ENCODE data around the gene WDR93. TPM values are rescaled to one million over a fixed set of nuclear protein-coding genes. Genes with fewer than 3 reads are reported as not detected.

Gene WDR93
- total RNA-seq, 1 experiment from 2014 or later, result not detected

GRCh38 chr15:89656116-89656815, 34.3 kb upstream of the WDR93 start:
- H3K9me3 ChIP-seq (ENCODE audit: control insufficient read depth, low read depth, low read length), result no peaks in the 10 kb centered on the region
- H2BK120ac ChIP-seq (ENCODE audit: low read depth, low read length, poor library complexity, severe bottlenecking), result no peak overlapping the region
- no peak overlapping the region for H3K4ac ChIP-seq (ENCODE audit: low read depth, low read length)
- Mint-ChIP-seq H3K27ac (no peak overlapping the region), H3K4me3 (peak overlapping the region; percentile 88 to 95), H3K27me3 (ENCODE audit: low read depth) (peaks cover 36% of the 10 kb centered on the region), H3K4me1 (peaks cover 6 to 12% of the 10 kb centered on the region in 2 experiments), H3K36me3 (ENCODE audit: insufficient read depth in 1 of 3, low read depth in 3 of 3) (peaks cover 7 to 17% (median 14%) of the 10 kb centered on the region in 3 experiments), H3K9me3 (no peaks in the 10 kb centered on the region)
- H4K8ac ChIP-seq (replicated peaks; ENCODE audit: insufficient read length, low read depth, low read length), result no peak overlapping the region
- no peak overlapping the region for H3K56ac ChIP-seq (ENCODE audit: insufficient read length, low read depth, low read length)
- no peaks in the 10 kb centered on the region for H4K20me1 ChIP-seq (ENCODE audit: control insufficient read depth, insufficient read depth, insufficient read length)
- WGBS (ENCODE audit: extremely low coverage, insufficient read length, low lambda C conversion rate), result no CpG with 5 or more reads among the region's 7 CpGs
- H2BK12ac ChIP-seq (ENCODE audit: insufficient read length, low read depth, low read length), result no peak overlapping the region
- no peaks in the 10 kb centered on the region; the same call in 1 of the 2 replicates for H3K27me3 ChIP-seq (ENCODE audit: insufficient read depth, low read length)
- no peak for DNase-seq
- no peak overlapping the region for H3K18ac ChIP-seq (ENCODE audit: insufficient read length, low read depth, low read length)
- no peak overlapping the region for H3K9ac ChIP-seq (ENCODE audit: extremely low read depth, insufficient read length, low read length)
- no peak overlapping the region for H3T11ph ChIP-seq (ENCODE audit: low read length)
- H3K4me2 ChIP-seq (ENCODE audit: insufficient read depth, insufficient read length, low read length), result no peak overlapping the region
- H3K27ac ChIP-seq (ENCODE audit: insufficient read length, low read depth, low read length), result no peak overlapping the region
- H2AK5ac ChIP-seq (ENCODE audit: insufficient read length, low read length), result no peak overlapping the region
- no peak for TF ChIP-seq CTCF (conservative IDR thresholded peaks at IDR 0.05)
- H2AFZ ChIP-seq (ENCODE audit: low read length), result no peak overlapping the region
- no peak overlapping the region for H2BK20ac ChIP-seq (ENCODE audit: low read depth, low read length, poor library complexity, severe bottlenecking)
- H4K5ac ChIP-seq (ENCODE audit: insufficient read length, low read depth, low read length), result no peak overlapping the region
- H3K79me1 ChIP-seq (ENCODE audit: insufficient read depth, low read depth, low read length, poor library complexity, severe bottlenecking), result no peaks in the 10 kb centered on the region
- H3K79me2 ChIP-seq (ENCODE audit: insufficient read depth, low read length), result no peaks in the 10 kb centered on the region; the same call in 1 of the 2 replicates
- no peak overlapping the region for H4K91ac ChIP-seq (ENCODE audit: insufficient read length, low read depth, low read length)
- H2BK5ac ChIP-seq (ENCODE audit: insufficient read length, low read length), result no peak overlapping the region
- H3K14ac ChIP-seq (ENCODE audit: insufficient read depth, low read length), result no peak overlapping the region
- H2BK15ac ChIP-seq (ENCODE audit: low read depth, low read length), result no peak overlapping the region
- peaks cover 6% of the 10 kb centered on the region for H3K23me2 ChIP-seq (ENCODE audit: insufficient read length, low read depth, low read length, poor library complexity, severe bottlenecking)
- H3K4me1 ChIP-seq (ENCODE audit: insufficient read depth, low read length), result no peaks in the 10 kb centered on the region
- H3K23ac ChIP-seq (ENCODE audit: insufficient read length, low read depth, low read length), result no peak overlapping the region
